Chondrocyte (in vitro differentiated cells): ENCODE results near the gene KAT6B. TPM values are rescaled to one million over a fixed set of nuclear protein-coding genes. Genes with fewer than 3 reads are reported as not detected.

Experiments used
- DNase-seq: peaks from one replicate; pipeline ENCODE4 v3.0.0; 2021; ENCODE audit warnings: mixed read lengths, low spot score
- H3K27ac Mint-ChIP-seq: one replicate; pipeline ENCODE4 v1.8.0; 2021; ENCODE audit warnings: mild to moderate bottlenecking, moderate library complexity, mixed read lengths; ENCODE audit not compliant: unreplicated experiment
- H3K27me3 Mint-ChIP-seq: 2 replicates; pipeline ENCODE4 v1.8.0; 2021; ENCODE audit warnings: low read depth, mixed read lengths
- H3K36me3 Mint-ChIP-seq: 2 replicates; pipeline ENCODE4 v1.8.0; 2021; ENCODE audit warnings: low read depth, mixed read lengths
- H3K4me1 Mint-ChIP-seq: 2 replicates; pipeline ENCODE4 v1.8.0; 2021; ENCODE audit warnings: low read depth, mild to moderate bottlenecking, mixed read lengths
- H3K4me3 Mint-ChIP-seq: one replicate; pipeline ENCODE4 v1.8.0; 2021; ENCODE audit warnings: mild to moderate bottlenecking, moderate library complexity, mixed read lengths; ENCODE audit not compliant: unreplicated experiment
- H3K9me3 Mint-ChIP-seq: 2 replicates; pipeline ENCODE4 v1.8.0; 2021; ENCODE audit warnings: low read depth, mixed read lengths
- CTCF ChIP-seq: fragments of 200-600 bp; sonication (generic); IDR thresholded peaks from 2 replicates; pipeline ENCODE4 v1.5.0; 2021; ENCODE audit warnings: antibody characterized with exemption, mild to moderate bottlenecking, moderate library complexity
- total RNA-seq: library from RNA; stranded (reverse); gene quantifications from 3 replicates; pipeline ENCODE4 v1.2.1, GENCODE V29; 2021

Gene KAT6B
- total RNA-seq, 1 donor from 2014 or later, result 20.8 TPM

- no peaks in the 10 kb centered on the region for H3K36me3 Mint-ChIP-seq
- no peak overlapping the region for H3K4me3 Mint-ChIP-seq
- TF ChIP-seq CTCF, result no peak
- H3K9me3 Mint-ChIP-seq, result peaks cover 6% of the 10 kb centered on the region
- DNase-seq, result no peak
- peaks cover 50% of the 10 kb centered on the region for H3K4me1 Mint-ChIP-seq
- H3K27me3 Mint-ChIP-seq, result no peaks in the 10 kb centered on the region
- peak overlapping the region; percentile 68 for H3K27ac Mint-ChIP-seq
Measured at GRCh38 chr10:74880041-74880440, 53.6 kb downstream of the KAT6B start.

GRCh38 chr10:74881253-74881884 lies 55.0 kb downstream of the KAT6B start:
- peaks cover 6% of the 10 kb centered on the region for H3K9me3 Mint-ChIP-seq
- DNase-seq, result no peak
- peaks cover 39% of the 10 kb centered on the region for H3K4me1 Mint-ChIP-seq
- no peak for TF ChIP-seq CTCF
- H3K36me3 Mint-ChIP-seq, result no peaks in the 10 kb centered on the region
- no peak overlapping the region for H3K4me3 Mint-ChIP-seq
- H3K27me3 Mint-ChIP-seq, result no peaks in the 10 kb centered on the region
- peak overlapping the region; percentile 51 for H3K27ac Mint-ChIP-seq

- DNase-seq, result no peak
- Mint-ChIP-seq H3K9me3 (peaks cover 6% of the 10 kb centered on the region), H3K4me3 (no peak overlapping the region), H3K4me1 (peaks cover 38% of the 10 kb centered on the region), H3K27ac (no peak overlapping the region), H3K36me3 (no peaks in the 10 kb centered on the region), H3K27me3 (no peaks in the 10 kb centered on the region)
- no peak for TF ChIP-seq CTCF
Measured at GRCh38 chr10:74882427-74882826, 56.0 kb downstream of the KAT6B start.

GRCh38 chr10:74882831-74883230 lies 56.4 kb downstream of the KAT6B start:
- Mint-ChIP-seq H3K36me3 (no peaks in the 10 kb centered on the region), H3K4me1 (peaks cover 38% of the 10 kb centered on the region), H3K27ac (no peak overlapping the region), H3K4me3 (no peak overlapping the region), H3K27me3 (no peaks in the 10 kb centered on the region), H3K9me3 (peaks cover 6% of the 10 kb centered on the region)
- TF ChIP-seq CTCF, result no peak
- DNase-seq, result no peak

- Mint-ChIP-seq H3K9me3 (peaks cover 6% of the 10 kb centered on the region), H3K27ac (no peak overlapping the region), H3K27me3 (no peaks in the 10 kb centered on the region), H3K36me3 (no peaks in the 10 kb centered on the region), H3K4me3 (no peak overlapping the region), H3K4me1 (peaks cover 38% of the 10 kb centered on the region)
- DNase-seq, result no peak
- TF ChIP-seq CTCF, result no peak
Measured at GRCh38 chr10:74883428-74883827, 57.0 kb downstream of the KAT6B start.
